ENCODE data around the gene SLC13A2.

The SLC13A2 gene

DNA sequence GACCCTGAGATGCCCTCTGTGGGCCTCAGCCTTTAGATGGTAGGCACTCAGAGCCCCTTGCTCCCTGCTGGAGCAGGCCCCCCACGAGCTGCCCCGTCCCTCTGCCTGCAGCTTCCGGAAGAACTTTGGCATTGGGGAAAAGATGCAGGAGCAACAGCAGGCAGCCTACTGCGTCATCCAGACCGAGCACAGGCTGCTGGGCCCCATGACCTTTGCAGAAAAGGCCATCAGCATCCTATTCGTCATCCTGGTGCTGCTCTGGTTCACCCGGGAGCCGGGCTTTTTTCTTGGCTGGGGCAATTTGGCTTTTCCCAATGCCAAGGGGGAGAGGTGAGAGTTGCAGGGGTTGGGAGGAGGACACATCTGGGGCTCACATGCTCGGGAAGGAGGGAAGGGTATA, 20.0 kb downstream of the SLC13A2 start:
- no peak for ATAC-seq

DNA sequence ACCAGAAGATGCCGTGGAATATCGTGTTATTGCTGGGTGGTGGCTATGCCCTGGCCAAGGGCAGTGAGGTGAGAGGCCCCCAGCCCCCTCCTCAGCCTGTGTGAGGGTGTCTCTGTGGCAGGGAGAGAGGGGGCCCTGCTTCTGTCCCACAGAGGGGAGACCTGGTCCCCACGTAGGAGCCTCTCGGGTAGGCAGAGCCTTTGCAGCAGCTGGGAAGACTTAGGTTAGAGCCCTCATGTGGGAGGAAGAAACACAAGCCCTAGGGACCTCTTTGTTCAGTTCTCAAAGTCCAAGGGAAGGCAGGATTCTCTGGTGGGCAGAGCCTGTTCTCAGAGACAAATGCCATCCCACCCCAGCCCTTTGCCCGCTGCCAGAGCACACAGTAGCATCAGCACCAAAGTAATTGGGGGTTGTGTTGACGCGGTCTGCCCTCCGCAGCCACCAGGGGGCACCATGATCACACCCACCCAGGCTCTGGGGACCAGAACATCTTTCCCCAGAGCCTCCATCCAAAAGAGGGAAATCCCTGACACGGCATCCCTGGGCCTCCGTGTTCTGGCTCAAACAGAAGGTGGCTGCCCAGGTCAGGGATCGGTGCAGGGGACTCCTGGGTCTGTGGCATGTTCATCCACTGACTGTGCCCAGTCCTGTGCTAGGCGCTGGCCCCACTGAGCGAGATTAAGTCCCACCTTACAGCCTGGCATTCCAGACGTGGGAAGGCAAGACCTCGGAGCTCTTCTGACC, 21.2 kb downstream of the SLC13A2 start:
- peak; percentile 76 to 84 for ATAC-seq

DNA sequence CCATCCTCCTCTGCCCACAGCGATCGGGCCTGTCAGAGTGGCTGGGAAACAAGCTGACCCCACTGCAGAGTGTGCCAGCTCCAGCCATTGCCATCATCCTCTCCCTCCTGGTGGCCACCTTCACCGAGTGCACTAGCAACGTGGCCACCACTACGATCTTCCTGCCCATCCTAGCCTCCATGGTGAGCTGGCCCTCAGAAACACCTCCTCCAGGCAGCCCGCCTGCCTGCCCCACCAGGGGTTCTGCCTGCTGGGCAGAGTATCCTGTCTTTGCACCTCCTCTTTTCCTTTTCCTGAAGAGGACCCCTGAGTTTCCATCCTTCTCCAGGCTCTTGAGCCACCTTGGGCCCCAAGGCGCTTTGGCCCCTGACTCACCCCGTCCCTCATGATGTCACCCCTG, 22.2 kb downstream of the SLC13A2 start:
- no peak for ATAC-seq

DNA sequence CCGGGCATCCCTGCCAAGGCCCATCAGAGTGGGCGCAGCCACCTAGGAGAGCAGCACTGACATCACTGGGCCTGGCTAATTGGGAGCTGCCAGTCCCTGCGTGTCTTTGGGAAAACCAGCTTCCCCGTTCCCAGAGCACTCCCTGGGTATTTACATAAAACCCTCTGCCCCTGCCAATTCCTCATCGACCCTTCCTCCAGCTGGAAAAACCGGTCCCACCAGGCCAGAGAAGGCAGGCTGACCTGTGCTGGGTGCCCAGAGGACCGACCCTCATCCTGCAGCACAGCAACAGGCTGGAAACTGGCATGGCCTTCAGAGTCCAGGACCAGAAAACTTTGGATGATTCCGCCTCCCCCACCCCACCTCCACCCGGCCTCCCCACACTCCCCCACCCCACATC, 24.5 kb downstream of the SLC13A2 start:
- ATAC-seq, result no peak

DNA sequence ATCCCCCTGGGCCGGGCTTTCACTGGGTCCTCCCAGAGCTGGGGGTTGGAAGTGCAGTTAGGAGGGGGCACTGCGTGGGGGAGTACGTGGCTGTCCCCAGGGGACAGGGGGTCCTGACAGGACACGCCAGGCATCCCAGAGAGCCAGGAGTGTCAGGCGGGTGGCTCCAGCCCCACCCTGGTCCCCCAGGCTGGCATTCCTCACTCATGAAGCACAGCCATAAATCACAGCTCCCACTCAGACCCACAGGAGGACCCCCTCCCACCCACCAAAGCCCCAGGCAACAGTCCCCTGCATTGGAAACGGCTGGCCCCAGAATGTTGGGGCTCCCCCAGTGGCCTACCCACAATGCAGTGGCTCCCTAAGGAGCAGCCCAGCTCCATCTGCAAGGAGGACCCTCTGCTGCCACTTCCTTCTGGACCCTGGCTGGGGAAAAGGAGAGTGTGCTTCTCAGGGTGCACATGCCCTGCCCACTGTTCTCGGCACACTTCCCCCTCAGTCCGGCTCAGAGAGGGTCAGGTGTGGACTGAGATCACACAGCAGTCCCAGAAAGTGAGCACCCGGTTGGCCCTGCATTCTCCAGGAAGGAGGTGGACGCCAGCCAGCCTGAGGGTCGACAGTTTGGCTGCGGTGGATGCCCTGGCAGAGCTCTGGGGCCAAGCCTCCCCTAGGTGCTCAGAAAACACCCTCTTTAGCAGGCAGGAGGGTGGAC, 25.4 kb downstream of the SLC13A2 start:
- ATAC-seq, result no peak

DNA sequence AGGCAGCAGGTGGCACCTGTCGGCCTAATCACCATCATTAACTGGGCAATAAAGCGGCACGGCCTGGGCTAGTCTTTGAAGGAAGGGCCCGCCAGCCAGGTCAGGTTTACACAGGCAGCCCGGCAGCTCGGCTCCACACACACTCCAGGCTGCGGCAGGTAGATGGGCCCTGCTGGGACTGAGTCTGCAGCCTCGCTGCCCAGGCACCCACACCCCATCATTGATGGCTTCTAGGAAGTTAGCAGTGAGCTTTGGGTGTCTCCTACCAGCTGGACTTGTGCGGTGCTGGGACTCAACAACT, 25.9 kb downstream of the SLC13A2 start:
- no peak for ATAC-seq

DNA sequence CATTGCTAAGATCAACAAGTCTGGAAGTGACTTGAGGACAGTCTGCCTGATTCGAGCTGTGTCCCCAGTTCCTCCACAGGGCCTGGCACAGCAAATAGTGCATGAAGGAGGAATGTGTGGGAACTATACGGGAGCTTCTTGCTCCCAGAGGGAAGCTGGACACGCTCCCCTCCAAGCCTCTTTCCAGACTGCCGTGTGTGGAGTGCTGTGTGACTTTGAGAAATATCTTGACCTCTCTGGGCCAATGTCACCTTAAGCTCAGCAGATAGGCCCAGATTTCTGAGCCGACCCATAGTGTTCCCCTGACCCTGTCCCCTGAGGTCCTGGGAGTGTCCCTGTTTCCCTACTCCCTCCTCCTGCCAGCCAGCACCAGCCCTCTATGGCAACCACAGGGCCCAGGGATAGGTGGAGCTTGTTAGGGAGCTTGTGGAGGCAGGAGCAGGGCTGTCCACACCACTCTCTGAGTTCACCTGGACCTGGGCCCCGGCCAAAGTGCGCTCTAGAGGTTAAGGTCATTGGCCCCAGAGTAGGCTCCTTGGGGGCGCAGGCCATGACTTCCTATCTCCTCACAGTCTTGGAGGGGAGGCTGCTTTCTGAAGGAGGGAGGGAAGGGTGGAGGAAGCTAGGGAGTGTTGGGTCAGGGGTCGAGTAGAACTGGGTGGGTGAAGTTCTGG, 26.4 kb downstream of the SLC13A2 start:
- no peak for ATAC-seq

DNA sequence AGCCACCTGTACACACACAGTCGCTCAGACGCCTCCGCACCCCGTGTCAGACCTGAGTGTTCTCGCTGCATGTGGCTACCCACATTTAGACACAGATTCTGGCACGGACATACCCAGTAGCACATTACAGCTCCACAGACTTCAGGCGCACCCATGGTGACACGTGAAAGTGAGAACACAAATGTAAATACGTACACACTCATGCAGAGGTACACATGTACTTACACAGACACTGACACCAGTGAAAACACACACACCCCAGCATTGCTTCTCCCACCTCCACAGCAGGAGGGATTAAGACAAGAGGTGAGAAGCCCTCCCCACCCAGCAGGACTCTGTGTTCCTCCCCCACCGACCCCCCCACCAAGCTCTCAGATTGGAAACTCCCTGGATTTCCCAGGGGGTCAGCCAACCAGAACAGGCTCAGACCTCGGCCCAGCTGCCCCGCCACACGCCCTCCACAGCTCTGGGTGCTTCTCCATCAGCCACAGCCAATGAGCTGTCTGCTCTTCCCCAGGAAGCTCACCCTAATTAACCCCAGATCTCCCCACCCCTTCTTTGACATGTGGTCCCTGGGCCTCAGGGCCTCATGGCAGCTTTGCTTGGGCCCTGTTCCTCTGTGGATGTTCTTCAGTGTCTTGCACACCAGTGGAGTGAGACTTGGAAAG, 27.4 kb downstream of the SLC13A2 start:
- peak; percentile 38 to 40 for ATAC-seq

DNA sequence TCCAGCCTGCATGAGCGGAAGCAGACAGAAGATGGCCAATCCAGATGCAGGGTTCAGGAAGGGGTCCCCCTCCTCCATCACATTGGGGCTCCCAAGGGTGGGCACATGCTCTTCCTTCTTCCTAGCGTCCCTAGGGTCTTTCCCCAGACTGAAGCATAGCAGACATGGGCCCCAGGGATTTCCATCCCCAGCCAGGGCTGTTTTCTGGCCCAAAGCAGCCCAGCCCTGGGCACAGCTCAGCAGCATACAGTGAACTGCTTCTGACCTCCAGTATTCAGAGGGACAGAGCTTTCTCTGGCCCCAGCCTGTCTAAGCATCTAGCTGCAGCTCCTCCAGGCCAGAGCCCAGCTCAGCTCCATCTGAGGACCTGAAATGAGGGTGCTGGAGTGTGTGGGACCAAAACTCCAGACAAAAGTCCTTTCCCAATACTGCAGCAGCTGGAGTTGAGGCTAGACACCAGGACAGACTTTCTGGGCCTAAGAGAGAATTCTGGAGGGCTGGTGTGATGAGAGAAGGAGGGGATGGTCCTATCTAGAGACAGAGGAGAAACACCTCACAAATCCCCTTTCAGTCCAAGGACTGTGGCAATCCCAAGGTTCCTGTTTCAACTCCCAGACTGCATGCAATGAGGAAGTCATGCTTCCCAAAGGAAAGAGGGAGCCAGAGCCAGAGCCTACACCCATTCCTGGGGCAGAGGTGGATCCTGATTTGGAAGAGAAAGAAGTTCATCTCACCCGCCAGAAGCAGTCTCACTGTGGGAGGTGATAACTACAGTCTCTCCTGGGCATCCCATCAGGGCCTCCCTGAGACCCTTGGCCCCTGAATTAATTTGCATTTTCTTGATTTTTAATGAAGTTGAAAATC, 28.2 kb downstream of the SLC13A2 start:
- ATAC-seq, result no peak

DNA sequence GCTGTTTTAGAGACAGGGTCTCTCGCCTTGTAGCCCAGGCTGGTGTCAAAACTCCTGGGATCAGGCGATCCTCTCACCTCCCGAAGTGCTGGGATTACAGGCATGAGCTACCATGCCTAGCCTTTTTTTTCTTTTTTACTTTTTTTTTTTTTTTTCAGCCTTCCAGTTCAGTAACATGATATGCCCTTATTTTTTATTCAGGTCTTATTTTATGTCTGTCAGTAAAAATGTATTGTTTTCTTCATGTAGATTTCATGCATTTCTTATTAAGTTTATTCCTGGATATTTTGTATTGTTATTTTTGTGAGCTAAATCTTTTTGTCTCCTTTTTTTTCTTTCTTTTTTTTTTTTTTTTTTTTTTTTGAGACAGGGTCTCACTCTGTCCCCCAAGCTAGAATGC, 30.0 kb downstream of the SLC13A2 start:
- no peak for ATAC-seq

DNA sequence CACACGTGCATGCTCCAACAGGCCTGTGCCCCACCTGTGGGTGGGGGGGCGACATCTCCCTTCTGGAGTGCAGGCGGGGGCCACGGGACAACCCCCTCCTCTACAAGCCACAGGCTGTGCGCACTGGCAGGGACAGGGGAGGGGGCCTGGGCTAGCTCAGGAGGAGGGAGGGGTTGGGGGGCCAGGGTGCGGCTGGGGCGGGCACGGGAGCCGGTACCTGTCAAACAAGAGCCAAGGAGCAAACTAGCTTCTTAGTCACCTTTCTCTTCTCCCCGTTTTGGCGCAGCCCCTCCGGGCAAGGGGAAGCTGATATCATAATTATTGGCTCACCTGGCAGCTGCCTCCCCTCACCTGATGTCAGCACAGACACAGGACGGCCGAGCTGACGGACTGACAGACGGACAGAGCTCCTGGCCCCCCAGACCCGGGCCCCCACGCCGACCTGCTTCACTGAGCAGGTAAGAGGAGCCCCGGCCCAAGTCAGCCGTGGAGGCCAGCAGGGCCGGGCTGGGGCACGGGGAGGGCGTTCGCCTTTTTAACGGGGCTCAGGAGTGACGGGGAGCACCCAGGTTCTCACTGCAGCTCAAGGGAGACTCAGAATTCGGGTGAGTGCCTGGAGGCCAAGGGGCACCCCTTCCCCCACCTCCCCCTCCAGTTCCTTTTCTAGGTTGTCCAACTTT, 32.7 kb downstream of the SLC13A2 start, which contains the start of gene FOXN1:
TSS of gene FOXN1 (plus strand) at position 363 of the 680 bp plus-strand sequence. CDS start 17,622 bp downstream, outside the sequence.
- ATAC-seq, result no peak

DNA sequence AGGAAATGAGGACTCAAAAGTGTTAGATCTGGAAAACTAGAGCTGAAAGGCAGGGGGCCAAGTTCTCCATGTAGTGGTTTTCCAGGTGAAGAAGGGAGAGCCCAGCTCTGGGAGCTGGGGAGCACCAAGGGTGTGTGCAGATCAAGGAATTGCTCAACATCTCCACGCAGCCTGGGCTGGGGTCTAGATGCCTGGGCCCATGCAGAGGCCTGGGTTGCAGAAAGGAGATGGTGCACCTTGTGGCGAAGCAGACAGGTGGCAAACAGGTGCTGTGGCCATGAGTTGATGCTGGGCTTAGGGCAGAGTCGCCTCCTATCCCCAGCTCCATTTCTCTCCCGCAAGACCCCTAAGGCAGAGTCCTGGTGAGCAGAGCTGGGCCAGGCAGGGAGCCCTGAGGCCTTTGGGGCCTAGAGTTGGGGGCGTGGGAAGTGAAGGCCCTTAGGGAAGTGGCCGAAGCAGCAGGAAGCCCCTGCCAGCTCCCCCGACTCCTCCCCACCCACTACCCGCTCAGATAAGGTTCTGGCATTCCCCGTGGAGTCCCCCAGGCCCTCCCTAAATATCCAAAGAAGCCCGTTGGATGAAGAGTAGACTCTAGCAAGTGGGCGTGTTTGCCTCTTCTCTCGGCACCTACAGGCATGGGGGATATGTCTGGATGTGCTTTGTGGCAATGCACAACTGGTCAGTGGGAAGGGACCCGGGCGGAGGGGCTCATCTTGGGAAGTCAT, 33.5 kb downstream of the SLC13A2 start:
- no peak for ATAC-seq

DNA sequence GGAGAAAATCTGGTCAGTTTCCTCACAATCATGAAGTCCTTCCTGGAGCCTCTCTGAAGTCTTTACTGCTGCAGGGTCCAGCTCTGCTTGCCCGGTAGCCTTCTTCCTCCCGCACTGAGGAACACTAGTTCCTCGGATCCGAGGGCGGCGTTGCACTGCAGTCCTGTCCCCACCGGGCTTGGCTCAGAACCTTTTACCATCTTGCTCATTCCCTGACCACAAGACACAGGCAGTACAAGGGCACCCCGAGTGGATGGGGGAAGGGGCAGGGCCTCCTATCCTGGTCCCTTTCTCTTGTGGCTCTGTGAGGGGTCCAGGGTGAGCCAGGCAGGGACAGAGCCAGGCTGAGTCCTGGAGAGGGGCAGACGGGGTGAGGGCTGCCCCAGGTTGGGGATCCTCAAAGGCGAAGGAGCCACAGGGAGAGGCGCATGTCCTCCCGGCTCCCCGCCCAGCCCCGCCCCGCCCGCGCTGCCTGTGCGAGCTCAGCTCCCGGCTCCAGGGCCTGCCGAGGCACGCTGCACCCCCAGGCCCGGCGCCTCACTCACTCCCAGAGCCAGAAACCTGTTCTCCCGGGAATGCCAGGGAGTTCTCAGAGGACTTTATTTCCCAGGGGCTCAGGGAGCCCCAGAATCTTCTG, 34.2 kb downstream of the SLC13A2 start:
- no peak for ATAC-seq

DNA sequence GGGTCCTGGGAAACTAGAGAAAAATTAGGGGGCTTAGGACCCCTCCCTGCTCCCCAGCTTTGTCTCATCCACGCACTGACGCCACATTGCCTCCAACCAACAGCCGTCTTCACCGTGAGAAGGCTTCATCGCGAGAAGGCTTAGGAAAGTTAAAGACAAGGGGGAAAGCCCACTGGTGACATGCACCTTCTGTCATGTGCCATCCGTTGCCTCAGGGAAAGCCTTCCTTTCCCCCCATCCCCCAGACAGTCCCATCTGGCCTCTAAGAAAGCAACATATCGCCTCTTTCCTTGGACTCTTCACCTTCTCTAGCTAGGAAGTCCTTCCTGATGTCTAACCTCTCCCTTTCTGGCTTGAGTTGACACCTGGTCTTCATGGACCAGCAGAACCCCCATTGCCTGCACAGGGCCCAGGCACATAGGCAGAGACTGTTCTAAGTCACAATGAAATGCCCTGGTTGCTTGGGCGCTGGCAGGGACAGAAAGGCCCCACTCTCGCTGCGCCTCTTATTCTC, 34.8 kb downstream of the SLC13A2 start:
- no peak for ATAC-seq

DNA sequence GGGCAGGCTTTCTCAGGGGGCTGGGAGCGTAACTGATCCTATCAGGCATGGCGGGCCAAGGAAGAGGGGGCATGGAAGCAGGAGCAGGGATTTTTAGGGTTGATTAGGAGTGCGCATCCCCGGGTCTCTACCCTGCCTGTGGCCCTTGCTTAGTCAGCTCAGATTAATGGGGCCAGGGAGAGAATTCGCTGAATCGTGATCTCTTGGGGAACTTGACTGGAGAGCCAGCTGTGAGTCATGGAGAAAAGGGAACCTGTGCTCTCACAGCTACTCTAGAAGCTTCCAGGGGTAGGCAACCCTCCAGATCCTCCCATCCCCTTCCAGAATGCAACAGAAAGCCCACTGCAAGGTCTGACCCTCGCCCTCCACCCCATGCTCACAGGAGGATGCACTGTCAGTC, 36.3 kb downstream of the SLC13A2 start:
- ATAC-seq, result no peak

DNA sequence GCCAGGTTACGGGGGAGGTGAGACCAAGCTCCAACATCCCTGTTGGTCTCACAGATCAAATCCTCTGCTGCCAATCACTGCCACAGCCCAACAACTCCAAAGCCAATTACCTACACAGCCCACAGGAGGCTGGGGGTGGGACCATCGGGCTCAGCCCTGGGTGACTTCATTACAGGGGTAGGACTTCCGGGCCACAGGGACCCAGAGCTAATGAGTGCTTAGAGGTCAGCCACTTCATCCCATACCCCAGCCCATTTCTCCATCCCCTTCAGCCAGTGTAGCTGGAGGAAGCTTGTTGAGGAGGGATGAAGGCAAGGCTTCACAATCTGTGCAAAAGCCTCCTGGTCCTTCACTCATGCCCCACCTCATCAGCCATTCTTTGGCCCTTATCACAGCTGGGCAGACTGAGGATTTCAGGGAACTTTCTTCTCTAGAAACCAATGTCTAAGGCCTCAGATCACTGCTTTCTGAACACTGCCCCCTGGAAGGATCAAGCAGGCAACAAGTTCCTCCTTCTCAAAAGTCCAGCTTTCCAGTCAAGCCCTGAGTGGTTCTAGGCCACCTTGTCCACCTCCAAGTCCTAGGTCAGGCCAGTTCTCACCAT, 38.5 kb downstream of the SLC13A2 start:
- ATAC-seq, result no peak

DNA sequence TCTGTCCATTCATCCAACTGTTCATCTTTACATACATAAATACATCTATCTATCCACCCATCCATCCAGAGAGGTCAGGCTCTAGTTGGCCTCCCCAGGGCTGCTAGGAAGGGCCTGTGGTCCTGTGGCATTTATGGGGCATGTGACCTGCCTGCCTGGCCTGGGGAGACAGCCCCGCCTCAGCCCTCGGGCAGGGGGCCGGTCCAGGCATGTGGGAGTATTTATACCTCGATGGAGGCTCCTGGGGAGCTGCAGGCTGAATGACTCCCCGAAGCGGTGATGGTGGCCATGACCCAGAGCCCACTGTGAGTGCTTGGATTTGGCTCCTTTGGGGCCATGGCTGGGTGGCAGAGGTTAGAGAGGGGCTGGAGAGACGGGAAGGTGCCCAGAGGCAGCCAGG, 40.0 kb downstream of the SLC13A2 start:
- no peak for ATAC-seq

DNA sequence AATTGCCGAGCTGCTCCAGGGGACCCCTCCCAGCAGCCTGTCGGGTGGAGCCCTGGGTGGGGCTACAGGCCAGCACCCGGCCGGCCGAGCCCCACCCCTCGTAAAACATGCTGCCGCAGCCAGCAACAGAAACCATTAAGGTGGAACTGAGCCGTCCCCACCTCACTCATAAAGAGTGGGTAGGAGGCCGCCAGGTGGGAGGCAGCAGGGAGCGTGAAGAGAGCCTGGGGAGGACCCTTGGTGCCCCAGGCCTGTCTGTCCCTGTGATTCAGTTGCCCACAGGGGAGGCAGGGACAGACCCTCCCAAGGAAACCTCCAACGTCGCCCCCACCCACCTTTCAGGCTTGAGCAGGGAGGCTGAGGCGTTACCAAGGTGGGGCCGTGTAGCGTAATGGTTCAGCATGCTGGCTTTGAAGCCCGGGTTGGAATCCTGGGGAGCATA, 41.1 kb downstream of the SLC13A2 start:
- ATAC-seq, result no peak

DNA sequence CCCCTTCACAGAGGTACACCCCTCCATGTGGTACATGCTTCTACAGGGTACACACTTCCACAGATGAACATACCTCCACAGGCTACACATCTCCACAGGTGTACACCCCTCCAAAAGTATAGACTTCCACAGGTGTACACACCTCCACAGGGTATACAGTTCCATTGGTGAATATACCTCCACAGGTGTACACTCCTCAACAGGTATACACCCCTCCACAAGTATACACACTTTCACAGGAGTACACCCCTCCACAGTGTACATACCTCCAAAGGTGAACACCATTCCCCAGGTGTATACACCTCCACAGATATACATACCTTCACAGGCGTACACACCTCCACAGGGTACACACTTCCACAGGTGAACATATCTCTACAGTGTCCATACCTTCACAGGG, 42.1 kb downstream of the SLC13A2 start:
- no peak for ATAC-seq

DNA sequence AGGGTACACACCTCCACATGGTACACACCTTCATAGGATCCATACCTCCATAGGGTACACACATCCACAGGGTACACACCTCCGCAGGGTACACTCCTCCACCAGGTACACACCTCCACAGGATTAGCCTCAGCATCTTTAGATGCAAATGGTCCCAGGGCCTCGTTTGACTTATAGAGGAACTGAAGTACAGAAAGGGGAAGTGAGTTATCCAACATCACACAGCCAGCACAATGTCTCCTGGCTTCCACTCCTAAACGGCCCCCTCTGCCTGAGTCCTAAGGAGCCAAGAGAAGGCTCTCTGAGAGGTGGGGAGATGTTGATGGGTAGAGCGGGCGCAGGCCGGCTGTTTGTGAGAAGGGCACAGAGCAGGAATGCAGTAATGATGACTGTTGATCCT, 44.7 kb downstream of the SLC13A2 start:
- no peak for ATAC-seq
